H1 (cell line): ENCODE results near the gene TCFL5. TPM values are rescaled to one million over a fixed set of nuclear protein-coding genes. Genes with fewer than 3 reads are reported as not detected.

Experiments used
- CTCF ChIA-PET: fragments of 300-600 bp; sonication (Branson Sonifier 250); formaldehyde crosslinking; loops from one replicate; lab custom pipeline; 2021; ENCODE audit not compliant: partially characterized antibody; lab: Charles Lee
- POLR2A ChIA-PET: fragments of 300-600 bp; sonication (Branson Sonifier 250); formaldehyde crosslinking; loops from one replicate; lab custom pipeline; 2021; ENCODE audit warnings: inconsistent platforms; ENCODE audit not compliant: partially characterized antibody; lab: Charles Lee
- DNase-seq, 2 experiments: peaks; one replicate each; pipeline versions ENCODE4 v3.0.0 to v3.0.0-alpha.2; 2010 to 2022; ENCODE audit warnings: low spot score in 2 of 2, low read depth in 1 of 2, mixed read lengths in 1 of 2
- FAIRE-seq: peaks from 2 replicates; lab custom pipeline; 2011; peaks lifted over from hg19 to GRCh38; lab: Jason Lieb, UNC
- H2AFZ ChIP-seq: 2 replicates; pipeline ENCODE4 v1.8.1; 2012; ENCODE audit warnings: low read length, inconsistent platforms
- H2AK5ac ChIP-seq: 2 replicates; pipeline ENCODE4 v1.6.1; 2013; ENCODE audit warnings: low read depth, low read length
- H2BK120ac ChIP-seq: replicated peaks from 2 replicates; pipeline ENCODE3; 2013; ENCODE audit warnings: low read depth, low read length, inconsistent platforms
- H2BK12ac ChIP-seq: 2 replicates; pipeline ENCODE4 v1.6.1; 2013; ENCODE audit warnings: low read depth, low read length
- H2BK15ac ChIP-seq: 2 replicates; pipeline ENCODE4 v1.6.1; 2013; ENCODE audit warnings: low read length
- H2BK20ac ChIP-seq: 2 replicates; pipeline ENCODE4 v1.6.1; 2013; ENCODE audit warnings: low read length
- H2BK5ac ChIP-seq: 2 replicates; pipeline ENCODE4 v1.6.1; 2013; ENCODE audit warnings: low read depth, low read length
- H3K14ac ChIP-seq: 2 replicates; pipeline ENCODE4 v1.6.1; 2013; ENCODE audit warnings: inconsistent platforms; ENCODE audit not compliant: insufficient read length
- H3K18ac ChIP-seq: 2 replicates; pipeline ENCODE4 v1.6.1; 2013; ENCODE audit warnings: low read length; ENCODE audit errors: extremely low read depth
- H3K23ac ChIP-seq: 2 replicates; pipeline ENCODE4 v1.6.1; 2013; ENCODE audit warnings: inconsistent platforms; ENCODE audit not compliant: insufficient read length
- H3K23me2 ChIP-seq: 2 replicates; pipeline ENCODE4 v1.6.1; 2013; ENCODE audit warnings: low read depth, low read length
- H3K27ac ChIP-seq: 2 replicates; pipeline ENCODE4 v1.6.1; 2011; ENCODE audit warnings: low read depth, low read length, inconsistent platforms
- H3K27me3 ChIP-seq, 4 experiments: replicated peaks in 1 of 4; 1 replicate in 1 of 4; 2 replicates in 3 of 4; pipeline versions ENCODE4 v1.6.1 to v1.8.1; 2011 to 2013; ENCODE audit warnings: low read length in 3 of 4, mild to moderate bottlenecking in 3 of 4, inconsistent platforms in 2 of 4, mixed read lengths in 2 of 4, moderate library complexity in 1 of 4; ENCODE audit not compliant: control insufficient read depth in 3 of 4, insufficient read depth in 3 of 4; ENCODE audit errors: extremely low read depth in 1 of 4
- H3K36me3 ChIP-seq, 4 experiments: 2 replicates each; pipeline versions ENCODE4 v1.6.1 to v1.8.1; 2011 to 2013; ENCODE audit warnings: mild to moderate bottlenecking in 4 of 4, low read length in 3 of 4, moderate library complexity in 2 of 4, control low read depth in 1 of 4, inconsistent platforms in 1 of 4; ENCODE audit not compliant: insufficient read depth in 4 of 4, control insufficient read depth in 2 of 4
- H3K4ac ChIP-seq: replicated peaks from 2 replicates; pipeline ENCODE3; 2013; ENCODE audit warnings: low read length, low read depth, mixed read lengths, inconsistent platforms; ENCODE audit not compliant: insufficient read length
- H3K4me1 ChIP-seq, 4 experiments: replicated peaks in 1 of 4; 1 replicate in 1 of 4; 2 replicates in 3 of 4; pipeline versions ENCODE4 v1.6.1 to v1.8.1; 2011 to 2013; ENCODE audit warnings: low read length in 3 of 4, inconsistent platforms in 2 of 4, mixed read lengths in 1 of 4; ENCODE audit not compliant: insufficient read depth in 4 of 4, control insufficient read depth in 3 of 4
- H3K4me2 ChIP-seq, 2 experiments: 2 replicates each; pipeline versions ENCODE4 v1.6.1 to v1.8.1; 2011 to 2013; ENCODE audit warnings: low read depth in 2 of 2, low read length in 2 of 2, control low read depth in 1 of 2, inconsistent platforms in 1 of 2, mild to moderate bottlenecking in 1 of 2; ENCODE audit not compliant: insufficient read depth in 1 of 2
- H3K4me3 ChIP-seq, 4 experiments: fragments of 200-600, 300-600 bp in 1 of 4; sonication (generic), shearing (Covaris generic), sonication (Bioruptor Twin) in 1 of 4; 2 replicates each; pipeline versions ENCODE4 v1.5.1 to v1.8.1; 2011 to 2016; ENCODE audit warnings: low read length in 4 of 4, low read depth in 3 of 4, control low read depth in 2 of 4, inconsistent platforms in 2 of 4, mild to moderate bottlenecking in 2 of 4, mixed read lengths in 1 of 4, moderate library complexity in 1 of 4; ENCODE audit not compliant: insufficient read depth in 2 of 4; ENCODE audit errors: extremely low read depth in 1 of 4
- H3K56ac ChIP-seq: replicated peaks from 2 replicates; pipeline ENCODE3; 2013; ENCODE audit warnings: low read depth, mild to moderate bottlenecking, mixed read lengths, low read length, inconsistent platforms; ENCODE audit not compliant: insufficient read length
- H3K79me1 ChIP-seq: 2 replicates; pipeline ENCODE4 v1.6.1; 2013; ENCODE audit warnings: low read depth, low read length, control low read depth
- H3K79me2 ChIP-seq, 2 experiments: 2 replicates each; pipeline versions ENCODE4 v1.6.1 to v1.8.1; 2012 to 2013; ENCODE audit warnings: low read length in 2 of 2, mild to moderate bottlenecking in 2 of 2, inconsistent platforms in 1 of 2; ENCODE audit not compliant: insufficient read depth in 2 of 2, control insufficient read depth in 1 of 2
- H3K9ac ChIP-seq, 4 experiments: replicated peaks in 1 of 4; 1 replicate in 1 of 4; 2 replicates in 3 of 4; pipeline versions ENCODE4 v1.6.1 to v1.8.1; 2011 to 2013; ENCODE audit warnings: low read depth in 3 of 4, low read length in 3 of 4, control low read depth in 2 of 4, mild to moderate bottlenecking in 2 of 4, moderate library complexity in 2 of 4, inconsistent platforms in 1 of 4; ENCODE audit errors: extremely low read depth in 1 of 4
- H3K9me3 ChIP-seq, 2 experiments: 2 replicates each; pipeline versions ENCODE4 v1.6.1 to v1.8.1; 2012 to 2013; ENCODE audit warnings: mild to moderate bottlenecking in 2 of 2, moderate library complexity in 2 of 2, control low read depth in 1 of 2, inconsistent platforms in 1 of 2, low read depth in 1 of 2, low read length in 1 of 2, mixed read lengths in 1 of 2; ENCODE audit not compliant: insufficient read depth in 2 of 2
- H4K20me1 ChIP-seq, 2 experiments: replicated peaks in 1 of 2; 2 replicates each; pipeline versions ENCODE3 to v1.8.1; 2011 to 2013; ENCODE audit warnings: inconsistent platforms in 2 of 2, low read length in 2 of 2, mild to moderate bottlenecking in 1 of 2; ENCODE audit not compliant: insufficient read depth in 2 of 2, control insufficient read depth in 1 of 2
- H4K5ac ChIP-seq: 2 replicates; pipeline ENCODE4 v1.6.1; 2013; ENCODE audit warnings: low read length, low read depth, mixed read lengths, inconsistent platforms; ENCODE audit not compliant: insufficient read length
- H4K8ac ChIP-seq: 2 replicates; pipeline ENCODE4 v1.8.0; 2013; ENCODE audit warnings: mild to moderate bottlenecking, moderate library complexity, low read length, inconsistent platforms; ENCODE audit not compliant: insufficient read depth; ENCODE audit errors: extremely low read depth
- H4K91ac ChIP-seq: replicated peaks from 2 replicates; pipeline ENCODE3; 2013; ENCODE audit warnings: low read length, mixed read lengths, inconsistent platforms; ENCODE audit not compliant: insufficient read length
- CBX5 ChIP-seq: fragments of 300-800, 300-1000 bp; sonication (generic); IDR thresholded peaks from 2 replicates; pipeline ENCODE4 v1.7.1; 2016; ENCODE audit warnings: antibody characterized with exemption, low read length, low read depth
- NRF1 ChIP-seq: IDR thresholded peaks from 2 replicates; pipeline ENCODE4 v1.6.1; 2011; ENCODE audit warnings: mild to moderate bottlenecking, low read depth, low read length, improper control_type of control experiment
- POU5F1 ChIP-seq: IDR thresholded peaks from 2 replicates; pipeline ENCODE4 v1.6.1; 2011; ENCODE audit warnings: low read depth, mild to moderate bottlenecking, low read length, moderate library complexity
- SP1 ChIP-seq: IDR thresholded peaks from 2 replicates; pipeline ENCODE4 v1.6.1; 2011; ENCODE audit warnings: low read depth, low read length
- SP2 ChIP-seq: IDR thresholded peaks from 2 replicates; pipeline ENCODE4 v1.6.1; 2012; ENCODE audit warnings: mild to moderate bottlenecking, low read length, inconsistent platforms
- ZNF274 ChIP-seq: IDR thresholded peaks from 2 replicates; pipeline ENCODE4 v1.7.0; 2012; ENCODE audit warnings: low read length, borderline replicate concordance; ENCODE audit errors: extremely low read depth
- WGBS, 2 experiments: shearing (Covaris generic) in 1 of 2; methylation state at CpG; one replicate each; pipeline versions ENCODE4 v1.1.6 to v1.1.7; 2013 to 2015; ENCODE audit warnings: low lambda C conversion rate in 2 of 2, mixed read lengths in 2 of 2, inconsistent platforms in 1 of 2, low coverage in 1 of 2, missing lambda C conversion rate in 1 of 2; ENCODE audit not compliant: insufficient replicate concordance in 2 of 2, insufficient coverage in 1 of 2, insufficient read length in 1 of 2; ENCODE audit errors: extremely low coverage in 1 of 2, missing lambda C conversion rate in 1 of 2; 5-methylcytosine and 5-hydroxymethylcytosine counted together
- polyA plus RNA-seq, 7 experiments: library from polyadenylated mRNA; depleted of rRNA in 3 of 7; stranded (reverse) in 5 of 7; unstranded in 2 of 7; fragments of >200 nt in 5 of 7; fragments of 200-250 nt in 2 of 7; gene quantifications; 1 replicate in 5 of 7; 2 replicates in 1 of 7; 4 replicates in 1 of 7; pipeline versions ENCODE4 v1.2.1 to v1.2.3, GENCODE V29; 2011 to 2013; ENCODE audit warnings: missing spikeins in 2 of 7, mixed read lengths in 2 of 7
- total RNA-seq: library from RNA; stranded (reverse); fragmentation: NEBNext Ultra II Directional; extraction: Animal tissue kit (Norgen Biotek cat#: 25700); gene quantifications from 2 replicates; pipeline ENCODE4 v1.2.1, GENCODE V29; 2021

The TCFL5 gene
- total and polyA plus RNA-seq, 2 of the 8 experiments (the other 6 are each of a cell fraction or from before 2014, with no cell fraction given) = 6.2 to 15.0 TPM

- no peak overlapping the region for H4K8ac ChIP-seq
- H4K5ac ChIP-seq = no peak overlapping the region
- TF ChIP-seq CBX5 (no peak), SP1 (no peak), POU5F1 (no peak), SP2 (no peak), NRF1 (no peak), ZNF274 (no peak)
- DNase-seq (no peak), FAIRE-seq (no peak)
- H2BK5ac ChIP-seq = no peak overlapping the region
- no peak overlapping the region for H2BK12ac ChIP-seq
- no peak overlapping the region for H2BK20ac ChIP-seq
- H3K27ac ChIP-seq = no peak overlapping the region
- ChIA-PET POLR2A (no interaction called here), CTCF (interaction anchor here (0.9 to 1.9 kb wide), 2 partner anchors 9 to 20 kb away, joined by 3 to 8 read pairs; no protein-coding TSS in a partner anchor)
- no peaks in the 10 kb centered on the region for H3K9me3 ChIP-seq
- peaks cover 0 to 13% (median 8%) of the 10 kb centered on the region in 4 experiments; a peak in 5 of 7 replicates for H3K4me1 ChIP-seq
- no peak overlapping the region for H3K23ac ChIP-seq
- no peaks in the 10 kb centered on the region for H3K79me1 ChIP-seq
- no peak overlapping the region for H2AK5ac ChIP-seq
- peaks cover 0 to 4% (median 0%) of the 10 kb centered on the region in 4 experiments; a peak in 2 of 7 replicates for H3K27me3 ChIP-seq
- H3K79me2 ChIP-seq = no peaks in the 10 kb centered on the region
- H2BK15ac ChIP-seq = no peak overlapping the region
- H3K56ac ChIP-seq = no peak overlapping the region
- no peak overlapping the region for H2BK120ac ChIP-seq
- 89% methylated on average over 10 of the region's 10 CpGs; no CpG with 5 or more reads in 1 of the 2 experiments for WGBS, 2 experiments
- H3K36me3 ChIP-seq = peaks cover 0 to 20% (median 9%) of the 10 kb centered on the region in 4 experiments; a peak in 4 of 8 replicates
- peaks cover 2 to 13% of the 10 kb centered on the region in 2 experiments for H4K20me1 ChIP-seq
- H3K18ac ChIP-seq = no peak overlapping the region
- H3K4me2 ChIP-seq = no peak overlapping the region
- H2AFZ ChIP-seq = no peak overlapping the region
- H3K23me2 ChIP-seq = peaks cover 11% of the 10 kb centered on the region
- H3K4ac ChIP-seq = no peak overlapping the region
- no peak overlapping the region for H3K4me3 ChIP-seq
- H3K14ac ChIP-seq = no peak overlapping the region
- no peak overlapping the region for H3K9ac ChIP-seq
- no peak overlapping the region for H4K91ac ChIP-seq
Measured at GRCh38 chr20:62811720-62812119, 49.9 kb downstream of the TCFL5 start.
